Testis (tissue), 2 donors: ENCODE data around the gene IGSF9B.

Source experiments
- POLR2A ChIP-seq: fragments of 450-650 bp; IDR thresholded peaks from one replicate; pipeline ENCODE4 v1.6.1; 2017; ENCODE audit warnings: antibody characterized with exemption, mild to moderate bottlenecking, moderate library complexity
- TF ChIP-seq, protein P1 (sequence below), 3 experiments: fragments of 450-650 bp in 2 of 3; fragments of 200-600 bp in 1 of 3; sonication (generic) in 1 of 3; IDR thresholded peaks; one replicate each; pipeline ENCODE4 v1.5.1; 2016 to 2019; ENCODE audit warnings: antibody characterized with exemption in 3 of 3, mild to moderate bottlenecking in 2 of 3, moderate library complexity in 1 of 3

GRCh38 chr11:133978794-133979193 lies 22.0 kb upstream of the IGSF9B start:
- TF ChIP-seq, protein P1, sequence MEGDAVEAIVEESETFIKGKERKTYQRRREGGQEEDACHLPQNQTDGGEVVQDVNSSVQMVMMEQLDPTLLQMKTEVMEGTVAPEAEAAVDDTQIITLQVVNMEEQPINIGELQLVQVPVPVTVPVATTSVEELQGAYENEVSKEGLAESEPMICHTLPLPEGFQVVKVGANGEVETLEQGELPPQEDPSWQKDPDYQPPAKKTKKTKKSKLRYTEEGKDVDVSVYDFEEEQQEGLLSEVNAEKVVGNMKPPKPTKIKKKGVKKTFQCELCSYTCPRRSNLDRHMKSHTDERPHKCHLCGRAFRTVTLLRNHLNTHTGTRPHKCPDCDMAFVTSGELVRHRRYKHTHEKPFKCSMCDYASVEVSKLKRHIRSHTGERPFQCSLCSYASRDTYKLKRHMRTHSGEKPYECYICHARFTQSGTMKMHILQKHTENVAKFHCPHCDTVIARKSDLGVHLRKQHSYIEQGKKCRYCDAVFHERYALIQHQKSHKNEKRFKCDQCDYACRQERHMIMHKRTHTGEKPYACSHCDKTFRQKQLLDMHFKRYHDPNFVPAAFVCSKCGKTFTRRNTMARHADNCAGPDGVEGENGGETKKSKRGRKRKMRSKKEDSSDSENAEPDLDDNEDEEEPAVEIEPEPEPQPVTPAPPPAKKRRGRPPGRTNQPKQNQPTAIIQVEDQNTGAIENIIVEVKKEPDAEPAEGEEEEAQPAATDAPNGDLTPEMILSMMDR (IDR thresholded peaks at IDR 0.05) = no peak
- TF ChIP-seq POLR2A = no peak
